Loucy (cell line): ENCODE results near the gene AKT1.

ENCODE experiments used
- H2AFZ ChIP-seq: fragments of 200-600 bp; sonication (generic); 2 replicates; pipeline ENCODE4 v1.6.0; 2016; ENCODE audit warnings: antibody characterized with exemption, mild to moderate bottlenecking, low read length, moderate library complexity
- H3F3A ChIP-seq: fragments of 200-600 bp; 2 replicates; pipeline ENCODE4 v1.6.0; 2016; ENCODE audit warnings: antibody characterized with exemption, low read depth, mild to moderate bottlenecking
- H3K27me3 ChIP-seq: fragments of 200-600 bp; sonication (generic); 2 replicates; pipeline ENCODE4 v1.6.1; 2014; ENCODE audit warnings: low read length, mild to moderate bottlenecking; ENCODE audit not compliant: insufficient read depth, poor library complexity, severe bottlenecking
- H3K36me3 ChIP-seq: fragments of 200-600 bp; sonication (generic); 2 replicates; pipeline ENCODE4 v1.6.1; 2016; ENCODE audit warnings: low read length; ENCODE audit not compliant: insufficient read depth
- H3K4me1 ChIP-seq: fragments of 200-600 bp; sonication (generic); 2 replicates; pipeline ENCODE4 v1.5.1; 2014; ENCODE audit warnings: low read length, mild to moderate bottlenecking; ENCODE audit not compliant: insufficient read depth, poor library complexity, severe bottlenecking
- H3K4me2 ChIP-seq: fragments of 200-600 bp; sonication (generic); 2 replicates; pipeline ENCODE4 v1.6.0; 2014; ENCODE audit warnings: antibody characterized with exemption, low read length, low read depth, mild to moderate bottlenecking; ENCODE audit not compliant: poor library complexity, severe bottlenecking
- H3K4me3 ChIP-seq: fragments of 200-600 bp; sonication (generic); 2 replicates; pipeline ENCODE4 v1.5.1; 2014; ENCODE audit warnings: low read length, mild to moderate bottlenecking, mixed read lengths; ENCODE audit not compliant: poor library complexity, severe bottlenecking
- H3K79me2 ChIP-seq: fragments of 200-600 bp; sonication (generic); 2 replicates; pipeline ENCODE4 v1.6.1; 2014; ENCODE audit warnings: low read length; ENCODE audit not compliant: insufficient read depth
- H3K9ac ChIP-seq: fragments of 200-600 bp; sonication (generic); 2 replicates; pipeline ENCODE4 v1.6.0; 2014; ENCODE audit warnings: mild to moderate bottlenecking, low read depth, low read length, moderate library complexity; ENCODE audit not compliant: poor library complexity, severe bottlenecking
- H3K9me2 ChIP-seq: fragments of 200-600 bp; sonication (generic); replicated peaks from 2 replicates; pipeline ENCODE4 v1.6.1; 2016; ENCODE audit warnings: low read depth, low read length, mixed read lengths
- H3K9me3 ChIP-seq: fragments of 200-600 bp; sonication (generic); 2 replicates; pipeline ENCODE4 v1.6.1; 2014; ENCODE audit warnings: mild to moderate bottlenecking, antibody characterized with exemption, low read length, low read depth; ENCODE audit not compliant: insufficient read depth
- H4K20me1 ChIP-seq: fragments of 200-600 bp; sonication (generic); 2 replicates; pipeline ENCODE4 v1.6.0; 2014; ENCODE audit warnings: antibody characterized with exemption, low read length, mild to moderate bottlenecking; ENCODE audit not compliant: insufficient read depth, poor library complexity, severe bottlenecking
- EZH2phosphoT487 ChIP-seq: fragments of 200-600 bp; IDR thresholded peaks from 2 replicates; pipeline ENCODE4 v1.6.1; 2018; ENCODE audit warnings: antibody characterized with exemption, mild to moderate bottlenecking, moderate library complexity, borderline replicate concordance
- TF ChIP-seq, protein P1 (sequence below): fragments of 200-600 bp; sonication (generic); conservative IDR thresholded peaks from 2 replicates; pipeline ENCODE4 v1.5.1; 2014; ENCODE audit warnings: mild to moderate bottlenecking, antibody characterized with exemption, low read length

The AKT1 gene

DNA sequence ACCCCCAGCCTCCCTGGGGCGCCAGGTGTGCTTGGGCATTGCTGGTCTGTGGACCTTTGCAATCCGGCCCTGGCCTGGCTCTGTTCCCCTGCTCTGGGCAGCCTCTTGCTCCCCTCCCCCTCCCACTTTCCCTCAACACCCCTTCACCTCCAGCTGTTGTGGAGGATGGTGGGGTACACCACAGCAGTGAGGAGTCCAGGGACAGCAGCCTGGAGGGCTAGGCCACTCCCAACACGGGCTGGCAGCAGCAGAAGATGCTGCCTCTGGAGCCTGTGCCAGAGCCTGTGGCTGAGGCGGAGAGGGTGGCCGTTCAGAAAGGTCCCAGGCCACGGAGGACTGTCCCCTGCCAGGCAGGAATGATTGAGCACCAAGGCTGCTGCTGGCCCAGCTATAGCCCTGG lies 12.9 kb upstream of the AKT1 start:
- TF ChIP-seq, protein P1, sequence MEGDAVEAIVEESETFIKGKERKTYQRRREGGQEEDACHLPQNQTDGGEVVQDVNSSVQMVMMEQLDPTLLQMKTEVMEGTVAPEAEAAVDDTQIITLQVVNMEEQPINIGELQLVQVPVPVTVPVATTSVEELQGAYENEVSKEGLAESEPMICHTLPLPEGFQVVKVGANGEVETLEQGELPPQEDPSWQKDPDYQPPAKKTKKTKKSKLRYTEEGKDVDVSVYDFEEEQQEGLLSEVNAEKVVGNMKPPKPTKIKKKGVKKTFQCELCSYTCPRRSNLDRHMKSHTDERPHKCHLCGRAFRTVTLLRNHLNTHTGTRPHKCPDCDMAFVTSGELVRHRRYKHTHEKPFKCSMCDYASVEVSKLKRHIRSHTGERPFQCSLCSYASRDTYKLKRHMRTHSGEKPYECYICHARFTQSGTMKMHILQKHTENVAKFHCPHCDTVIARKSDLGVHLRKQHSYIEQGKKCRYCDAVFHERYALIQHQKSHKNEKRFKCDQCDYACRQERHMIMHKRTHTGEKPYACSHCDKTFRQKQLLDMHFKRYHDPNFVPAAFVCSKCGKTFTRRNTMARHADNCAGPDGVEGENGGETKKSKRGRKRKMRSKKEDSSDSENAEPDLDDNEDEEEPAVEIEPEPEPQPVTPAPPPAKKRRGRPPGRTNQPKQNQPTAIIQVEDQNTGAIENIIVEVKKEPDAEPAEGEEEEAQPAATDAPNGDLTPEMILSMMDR, result no peak
- no peak for TF ChIP-seq EZH2phosphoT487
- Histone ChIP-seq H3K4me1 (no peaks in the 10 kb centered on the region), H3K9me2 (no peaks in the 10 kb centered on the region), H2AFZ (no peak overlapping the region), H3K9me3 (no peaks in the 10 kb centered on the region), H3K4me3 (no peak overlapping the region), H4K20me1 (no peaks in the 10 kb centered on the region), H3K4me2 (no peak overlapping the region), H3K36me3 (no peaks in the 10 kb centered on the region), H3K27me3 (no peaks in the 10 kb centered on the region), H3F3A (no peaks in the 10 kb centered on the region), H3K79me2 (no peaks in the 10 kb centered on the region), H3K9ac (no peak overlapping the region)

DNA sequence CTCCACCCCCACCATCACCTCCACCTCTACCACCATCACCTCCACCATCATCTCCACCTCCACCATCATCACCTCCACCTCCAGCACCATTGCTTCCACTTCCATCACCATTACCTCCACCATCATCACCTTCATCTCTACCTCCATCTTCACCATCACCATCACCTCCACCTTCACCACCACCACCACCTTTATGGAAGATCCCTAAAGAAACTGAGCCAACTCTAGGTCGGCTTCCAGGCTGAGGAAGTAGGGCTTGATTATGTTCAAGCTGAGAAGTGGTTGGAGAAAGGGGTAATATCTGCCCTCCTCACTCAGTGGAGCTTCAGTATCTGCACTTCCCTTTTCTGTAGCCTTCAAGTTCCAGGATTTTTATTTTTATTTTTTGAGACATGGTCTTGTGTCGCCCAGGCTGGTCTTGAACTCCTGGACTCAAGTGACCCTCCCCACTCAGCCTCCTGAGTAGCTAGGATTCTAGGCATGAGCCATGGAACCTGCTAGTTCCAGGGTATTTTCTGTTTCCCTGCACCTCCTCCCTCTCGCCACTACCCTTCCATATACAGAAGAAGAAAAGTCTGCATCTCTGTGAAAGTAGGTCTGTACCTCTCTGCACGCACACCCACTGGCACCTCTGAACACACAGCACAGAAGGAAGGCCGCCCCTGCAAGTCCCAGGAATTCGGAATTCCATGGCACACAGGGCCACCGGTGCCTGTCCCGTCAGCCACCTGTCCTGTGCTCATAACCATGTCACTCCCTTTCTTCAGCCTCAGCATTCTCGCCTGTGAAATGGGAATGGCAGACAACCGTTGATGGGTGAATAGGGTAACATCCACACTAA lies 11.3 kb upstream of the AKT1 start:
- H3K27me3 ChIP-seq, result no peaks in the 10 kb centered on the region
- no peaks in the 10 kb centered on the region for H3K9me3 ChIP-seq
- peaks cover 1% of the 10 kb centered on the region for H3K79me2 ChIP-seq
- H4K20me1 ChIP-seq, result no peaks in the 10 kb centered on the region
- no peaks in the 10 kb centered on the region for H3F3A ChIP-seq
- H3K4me3 ChIP-seq, result no peak overlapping the region
- no peak overlapping the region for H3K9ac ChIP-seq
- no peak for TF ChIP-seq EZH2phosphoT487
- TF ChIP-seq, protein P1, result no peak
- H3K4me1 ChIP-seq, result peaks cover 2% of the 10 kb centered on the region
- no peak overlapping the region for H2AFZ ChIP-seq
- no peak overlapping the region for H3K4me2 ChIP-seq
- H3K9me2 ChIP-seq, result no peaks in the 10 kb centered on the region
- no peaks in the 10 kb centered on the region for H3K36me3 ChIP-seq

- TF ChIP-seq, protein P1, result no peak
- TF ChIP-seq EZH2phosphoT487, result no peak
- Histone ChIP-seq H3K27me3 (no peaks in the 10 kb centered on the region), H3K9ac (no peak overlapping the region), H3K4me1 (peaks cover 9% of the 10 kb centered on the region), H3K9me2 (no peaks in the 10 kb centered on the region), H3K4me2 (no peak overlapping the region), H3K79me2 (peaks cover 8% of the 10 kb centered on the region), H3K36me3 (no peaks in the 10 kb centered on the region), H4K20me1 (peaks cover 3% of the 10 kb centered on the region), H3F3A (no peaks in the 10 kb centered on the region), H3K4me3 (no peak overlapping the region), H2AFZ (no peak overlapping the region), H3K9me3 (no peaks in the 10 kb centered on the region)
Observed at GRCh38 chr14:104805941-104806624, 10.5 kb upstream of the AKT1 start.
